ENCODE measurements around the gene MAML3. TPM values are rescaled to one million over a fixed set of nuclear protein-coding genes. Genes with fewer than 3 reads are reported as not detected.

Gene MAML3
- total and polyA plus RNA-seq, 2 of the 13 experiments (the other 11 are each of a cell fraction or from before 2014, with no cell fraction given): 0.05 to 0.13 TPM

- TF ChIP-seq, protein P1, sequence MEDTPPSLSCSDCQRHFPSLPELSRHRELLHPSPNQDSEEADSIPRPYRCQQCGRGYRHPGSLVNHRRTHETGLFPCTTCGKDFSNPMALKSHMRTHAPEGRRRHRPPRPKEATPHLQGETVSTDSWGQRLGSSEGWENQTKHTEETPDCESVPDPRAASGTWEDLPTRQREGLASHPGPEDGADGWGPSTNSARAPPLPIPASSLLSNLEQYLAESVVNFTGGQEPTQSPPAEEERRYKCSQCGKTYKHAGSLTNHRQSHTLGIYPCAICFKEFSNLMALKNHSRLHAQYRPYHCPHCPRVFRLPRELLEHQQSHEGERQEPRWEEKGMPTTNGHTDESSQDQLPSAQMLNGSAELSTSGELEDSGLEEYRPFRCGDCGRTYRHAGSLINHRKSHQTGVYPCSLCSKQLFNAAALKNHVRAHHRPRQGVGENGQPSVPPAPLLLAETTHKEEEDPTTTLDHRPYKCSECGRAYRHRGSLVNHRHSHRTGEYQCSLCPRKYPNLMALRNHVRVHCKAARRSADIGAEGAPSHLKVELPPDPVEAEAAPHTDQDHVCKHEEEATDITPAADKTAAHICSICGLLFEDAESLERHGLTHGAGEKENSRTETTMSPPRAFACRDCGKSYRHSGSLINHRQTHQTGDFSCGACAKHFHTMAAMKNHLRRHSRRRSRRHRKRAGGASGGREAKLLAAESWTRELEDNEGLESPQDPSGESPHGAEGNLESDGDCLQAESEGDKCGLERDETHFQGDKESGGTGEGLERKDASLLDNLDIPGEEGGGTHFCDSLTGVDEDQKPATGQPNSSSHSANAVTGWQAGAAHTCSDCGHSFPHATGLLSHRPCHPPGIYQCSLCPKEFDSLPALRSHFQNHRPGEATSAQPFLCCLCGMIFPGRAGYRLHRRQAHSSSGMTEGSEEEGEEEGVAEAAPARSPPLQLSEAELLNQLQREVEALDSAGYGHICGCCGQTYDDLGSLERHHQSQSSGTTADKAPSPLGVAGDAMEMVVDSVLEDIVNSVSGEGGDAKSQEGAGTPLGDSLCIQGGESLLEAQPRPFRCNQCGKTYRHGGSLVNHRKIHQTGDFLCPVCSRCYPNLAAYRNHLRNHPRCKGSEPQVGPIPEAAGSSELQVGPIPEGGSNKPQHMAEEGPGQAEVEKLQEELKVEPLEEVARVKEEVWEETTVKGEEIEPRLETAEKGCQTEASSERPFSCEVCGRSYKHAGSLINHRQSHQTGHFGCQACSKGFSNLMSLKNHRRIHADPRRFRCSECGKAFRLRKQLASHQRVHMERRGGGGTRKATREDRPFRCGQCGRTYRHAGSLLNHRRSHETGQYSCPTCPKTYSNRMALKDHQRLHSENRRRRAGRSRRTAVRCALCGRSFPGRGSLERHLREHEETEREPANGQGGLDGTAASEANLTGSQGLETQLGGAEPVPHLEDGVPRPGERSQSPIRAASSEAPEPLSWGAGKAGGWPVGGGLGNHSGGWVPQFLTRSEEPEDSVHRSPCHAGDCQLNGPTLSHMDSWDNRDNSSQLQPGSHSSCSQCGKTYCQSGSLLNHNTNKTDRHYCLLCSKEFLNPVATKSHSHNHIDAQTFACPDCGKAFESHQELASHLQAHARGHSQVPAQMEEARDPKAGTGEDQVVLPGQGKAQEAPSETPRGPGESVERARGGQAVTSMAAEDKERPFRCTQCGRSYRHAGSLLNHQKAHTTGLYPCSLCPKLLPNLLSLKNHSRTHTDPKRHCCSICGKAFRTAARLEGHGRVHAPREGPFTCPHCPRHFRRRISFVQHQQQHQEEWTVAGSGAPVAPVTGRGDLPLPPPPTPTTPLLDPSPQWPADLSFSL (CRISPR knock-in tag; IDR thresholded peaks at IDR 0.05): peak; percentile 58; the same call in 1 of the 2 replicates
- TF ChIP-seq, protein P2, sequence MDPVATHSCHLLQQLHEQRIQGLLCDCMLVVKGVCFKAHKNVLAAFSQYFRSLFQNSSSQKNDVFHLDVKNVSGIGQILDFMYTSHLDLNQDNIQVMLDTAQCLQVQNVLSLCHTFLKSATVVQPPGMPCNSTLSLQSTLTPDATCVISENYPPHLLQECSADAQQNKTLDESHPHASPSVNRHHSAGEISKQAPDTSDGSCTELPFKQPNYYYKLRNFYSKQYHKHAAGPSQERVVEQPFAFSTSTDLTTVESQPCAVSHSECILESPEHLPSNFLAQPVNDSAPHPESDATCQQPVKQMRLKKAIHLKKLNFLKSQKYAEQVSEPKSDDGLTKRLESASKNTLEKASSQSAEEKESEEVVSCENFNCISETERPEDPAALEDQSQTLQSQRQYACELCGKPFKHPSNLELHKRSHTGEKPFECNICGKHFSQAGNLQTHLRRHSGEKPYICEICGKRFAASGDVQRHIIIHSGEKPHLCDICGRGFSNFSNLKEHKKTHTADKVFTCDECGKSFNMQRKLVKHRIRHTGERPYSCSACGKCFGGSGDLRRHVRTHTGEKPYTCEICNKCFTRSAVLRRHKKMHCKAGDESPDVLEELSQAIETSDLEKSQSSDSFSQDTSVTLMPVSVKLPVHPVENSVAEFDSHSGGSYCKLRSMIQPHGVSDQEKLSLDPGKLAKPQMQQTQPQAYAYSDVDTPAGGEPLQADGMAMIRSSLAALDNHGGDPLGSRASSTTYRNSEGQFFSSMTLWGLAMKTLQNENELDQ (CRISPR knock-in tag; IDR thresholded peaks at IDR 0.05; ENCODE audit: borderline replicate concordance): no peak
- TF ChIP-seq, protein P3, sequence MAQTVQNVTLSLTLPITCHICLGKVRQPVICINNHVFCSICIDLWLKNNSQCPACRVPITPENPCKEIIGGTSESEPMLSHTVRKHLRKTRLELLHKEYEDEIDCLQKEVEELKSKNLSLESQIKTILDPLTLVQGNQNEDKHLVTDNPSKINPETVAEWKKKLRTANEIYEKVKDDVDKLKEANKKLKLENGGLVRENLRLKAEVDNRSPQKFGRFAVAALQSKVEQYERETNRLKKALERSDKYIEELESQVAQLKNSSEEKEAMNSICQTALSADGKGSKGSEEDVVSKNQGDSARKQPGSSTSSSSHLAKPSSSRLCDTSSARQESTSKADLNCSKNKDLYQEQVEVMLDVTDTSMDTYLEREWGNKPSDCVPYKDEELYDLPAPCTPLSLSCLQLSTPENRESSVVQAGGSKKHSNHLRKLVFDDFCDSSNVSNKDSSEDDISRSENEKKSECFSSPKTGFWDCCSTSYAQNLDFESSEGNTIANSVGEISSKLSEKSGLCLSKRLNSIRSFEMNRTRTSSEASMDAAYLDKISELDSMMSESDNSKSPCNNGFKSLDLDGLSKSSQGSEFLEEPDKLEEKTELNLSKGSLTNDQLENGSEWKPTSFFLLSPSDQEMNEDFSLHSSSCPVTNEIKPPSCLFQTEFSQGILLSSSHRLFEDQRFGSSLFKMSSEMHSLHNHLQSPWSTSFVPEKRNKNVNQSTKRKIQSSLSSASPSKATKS (CRISPR knock-in tag; IDR thresholded peaks at IDR 0.05): no peak
- no peak for TF ChIP-seq SETDB1 (CRISPR knock-in tag; IDR thresholded peaks at IDR 0.05; ENCODE audit: borderline replicate concordance)
- 0 out of 2 replicates have a peak, but pooled peaks have one; percentile 64 for TF ChIP-seq ETS1 (CRISPR knock-in tag; IDR thresholded peaks at IDR 0.05)
- no peak for TF ChIP-seq NFRKB (IDR thresholded peaks at IDR 0.05)
- TF ChIP-seq, protein P4, sequence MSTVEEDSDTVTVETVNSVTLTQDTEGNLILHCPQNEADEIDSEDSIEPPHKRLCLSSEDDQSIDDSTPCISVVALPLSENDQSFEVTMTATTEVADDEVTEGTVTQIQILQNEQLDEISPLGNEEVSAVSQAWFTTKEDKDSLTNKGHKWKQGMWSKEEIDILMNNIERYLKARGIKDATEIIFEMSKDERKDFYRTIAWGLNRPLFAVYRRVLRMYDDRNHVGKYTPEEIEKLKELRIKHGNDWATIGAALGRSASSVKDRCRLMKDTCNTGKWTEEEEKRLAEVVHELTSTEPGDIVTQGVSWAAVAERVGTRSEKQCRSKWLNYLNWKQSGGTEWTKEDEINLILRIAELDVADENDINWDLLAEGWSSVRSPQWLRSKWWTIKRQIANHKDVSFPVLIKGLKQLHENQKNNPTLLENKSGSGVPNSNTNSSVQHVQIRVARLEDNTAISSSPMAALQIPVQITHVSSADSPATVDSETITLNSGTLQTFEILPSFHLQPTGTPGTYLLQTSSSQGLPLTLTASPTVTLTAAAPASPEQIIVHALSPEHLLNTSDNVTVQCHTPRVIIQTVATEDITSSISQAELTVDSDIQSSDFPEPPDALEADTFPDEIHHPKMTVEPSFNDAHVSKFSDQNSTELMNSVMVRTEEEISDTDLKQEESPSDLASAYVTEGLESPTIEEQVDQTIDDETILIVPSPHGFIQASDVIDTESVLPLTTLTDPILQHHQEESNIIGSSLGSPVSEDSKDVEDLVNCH (CRISPR knock-in tag; IDR thresholded peaks at IDR 0.05): 0 out of 2 replicates have a peak, but pooled peaks have one; percentile 48
- no peak for TF ChIP-seq REXO4 (CRISPR knock-in tag; IDR thresholded peaks at IDR 0.05; ENCODE audit: borderline replicate concordance)
- TF ChIP-seq, protein P5, sequence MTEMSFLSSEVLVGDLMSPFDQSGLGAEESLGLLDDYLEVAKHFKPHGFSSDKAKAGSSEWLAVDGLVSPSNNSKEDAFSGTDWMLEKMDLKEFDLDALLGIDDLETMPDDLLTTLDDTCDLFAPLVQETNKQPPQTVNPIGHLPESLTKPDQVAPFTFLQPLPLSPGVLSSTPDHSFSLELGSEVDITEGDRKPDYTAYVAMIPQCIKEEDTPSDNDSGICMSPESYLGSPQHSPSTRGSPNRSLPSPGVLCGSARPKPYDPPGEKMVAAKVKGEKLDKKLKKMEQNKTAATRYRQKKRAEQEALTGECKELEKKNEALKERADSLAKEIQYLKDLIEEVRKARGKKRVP (CRISPR knock-in tag; IDR thresholded peaks at IDR 0.05): peak in 1 of 2 experiments; percentile 83; a peak in 2 of 4 replicates
- TF ChIP-seq ZNF136 (CRISPR knock-in tag; IDR thresholded peaks at IDR 0.05; ENCODE audit: low read depth): peak; percentile 90
- no peak; the same call in 1 of the 2 replicates for TF ChIP-seq ZNF546 (CRISPR knock-in tag; conservative IDR thresholded peaks at IDR 0.05)
Observed at GRCh38 chr4:139841464-139842195, 312.4 kb downstream of the MAML3 start (continued).

All from HepG2 (cell line).